DMS79 treated with DMSO at 0.1 percent for 48 hours (cell line): Measurements from ENCODE around the gene ERG28.
"Not testable (repeated sequence)": the region's sequence is repeated elsewhere in the genome, so short reads cannot be mapped to it uniquely, and the experiment has no call there.

Source experiments
- DNase-seq: peaks from one replicate; lab custom pipeline; 2025; lab: John Stamatoyannopoulos, UW

Gene ERG28

GRCh38 chr14:75625034-75625433, 35.6 kb downstream of the ERG28 start:
- DNase-seq: no peak

DNA sequence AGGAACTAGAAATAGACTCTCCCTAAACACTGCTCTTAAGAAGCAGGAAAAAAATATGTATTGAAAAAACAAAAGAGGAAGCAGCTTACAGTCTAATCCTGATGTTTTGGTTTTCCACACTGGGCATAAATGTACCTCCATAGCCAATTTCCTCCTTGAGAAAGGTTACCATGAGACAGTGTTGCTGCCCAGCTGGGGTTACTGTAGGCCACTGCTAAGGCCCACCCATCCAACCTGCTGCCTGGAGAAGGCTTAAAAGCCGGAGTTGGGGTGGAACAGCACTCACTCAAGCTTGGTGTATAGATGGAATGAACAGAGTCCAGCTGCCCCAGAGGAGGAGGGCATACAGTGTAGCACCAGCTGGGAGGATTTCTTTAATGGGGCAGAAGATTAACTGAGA, 41.1 kb downstream of the ERG28 start:
- DNase-seq: no peak

DNA sequence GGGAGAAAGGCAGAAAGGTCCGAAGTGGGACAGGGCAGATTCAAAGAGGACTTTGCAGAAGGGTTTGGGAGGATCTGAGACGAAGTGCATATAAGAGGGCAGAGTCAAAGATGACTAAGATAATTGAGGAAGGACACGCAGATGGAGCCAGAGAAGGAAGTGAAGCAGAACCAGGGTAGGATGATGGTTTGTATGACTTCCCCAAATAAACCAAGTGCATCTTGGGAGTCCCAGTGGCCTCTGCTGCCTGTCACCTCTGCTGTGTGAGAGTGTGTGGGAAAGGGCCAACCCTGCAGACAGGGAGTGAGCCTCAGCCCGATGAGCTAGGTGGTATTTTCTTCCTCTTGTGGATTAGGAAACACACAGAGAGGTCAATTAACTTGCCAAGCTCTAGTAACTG, 45.5 kb downstream of the ERG28 start:
- DNase-seq: no peak

GRCh38 chr14:75614179-75614578, 46.5 kb downstream of the ERG28 start:
- no peak for DNase-seq

DNA sequence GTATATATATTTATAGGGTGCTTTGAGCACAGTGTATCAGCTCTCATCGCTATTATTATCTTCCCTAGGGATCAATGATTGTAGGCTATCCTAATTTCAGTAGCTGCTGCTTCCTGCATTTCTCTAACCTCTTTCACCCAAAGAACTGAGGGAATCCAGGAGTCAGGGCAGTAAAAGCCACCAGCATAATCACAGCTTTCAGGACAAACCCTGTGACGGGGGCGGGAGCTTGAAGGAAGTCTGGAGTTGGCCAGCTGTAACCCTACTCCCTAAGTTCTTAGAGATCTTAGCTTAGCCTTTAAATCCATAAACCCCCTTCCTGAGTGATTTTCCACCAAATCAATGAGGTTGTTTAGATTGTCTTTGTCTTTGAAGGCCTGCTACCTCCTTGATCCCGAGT, 48.5 kb downstream of the ERG28 start:
- no peak for DNase-seq

GRCh38 chr14:75610834-75611233, 49.8 kb downstream of the ERG28 start:
- no peak for DNase-seq

- DNase-seq: no peak
Observed at GRCh38 chr14:75609606-75610475, 50.8 kb downstream of the ERG28 start.

DNA sequence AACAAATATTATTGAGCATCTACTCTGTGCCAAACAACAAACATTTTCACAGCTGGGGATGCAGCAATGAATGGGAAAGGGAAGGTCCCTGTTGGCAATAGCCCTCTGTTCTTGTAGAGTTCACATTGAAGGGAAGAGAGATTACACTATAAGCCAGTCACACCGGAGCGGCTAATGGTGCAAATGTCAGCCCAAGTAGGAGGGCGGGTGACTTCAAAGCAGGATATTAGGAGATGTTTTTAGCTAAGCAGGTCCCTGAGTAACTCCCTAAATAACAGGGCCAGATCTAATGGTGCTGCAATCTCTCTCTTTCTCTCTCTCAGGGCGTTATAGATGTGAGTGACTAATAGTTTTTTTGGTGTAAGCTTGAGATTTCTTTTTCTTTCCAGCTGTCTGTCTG, 51.6 kb downstream of the ERG28 start:
- no peak for DNase-seq

DNA sequence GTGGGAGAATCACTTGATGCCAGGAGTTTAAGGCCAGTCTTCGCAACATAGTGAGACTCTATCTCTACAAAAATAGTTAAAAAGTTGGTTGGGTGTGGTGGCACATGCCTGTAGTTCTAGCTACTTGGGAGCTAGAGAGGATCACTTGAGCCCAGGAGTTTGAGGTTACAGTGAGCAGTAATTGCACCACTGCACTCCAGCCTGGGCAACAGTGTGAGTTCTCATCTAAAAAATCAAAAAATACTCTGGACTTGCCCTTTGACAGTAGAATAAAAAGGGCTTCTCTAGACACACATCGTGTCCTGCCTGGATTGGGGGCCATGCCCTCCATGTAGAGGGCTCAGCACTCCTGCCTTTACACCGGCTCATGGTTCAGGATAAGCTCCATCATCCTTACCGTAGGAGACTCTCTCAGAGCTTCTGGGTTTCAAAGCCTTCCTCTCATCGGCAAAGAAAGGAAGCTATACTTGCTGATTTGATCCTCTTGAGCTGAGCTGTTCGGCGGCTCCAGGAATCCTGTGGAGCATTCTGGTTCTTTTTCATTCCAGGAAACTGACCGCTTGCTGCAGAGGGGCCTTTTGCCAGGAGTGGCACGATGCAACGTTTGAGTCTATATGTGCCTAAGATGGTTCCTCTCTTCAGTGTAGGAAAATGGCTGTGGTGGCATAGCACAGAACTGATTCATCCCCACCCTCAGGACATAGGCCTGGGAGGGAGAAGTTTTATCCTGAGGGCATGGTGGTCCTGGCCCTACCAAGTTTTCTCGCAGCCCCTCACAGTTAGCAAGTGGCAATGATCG, 52.6 kb downstream of the ERG28 start:
- DNase-seq: no peak

GRCh38 chr14:75607044-75607443, 53.6 kb downstream of the ERG28 start:
- DNase-seq: no peak

GRCh38 chr14:75605916-75606315, 54.8 kb downstream of the ERG28 start:
- DNase-seq: no peak

GRCh38 chr14:75604979-75605851, 55.5 kb downstream of the ERG28 start:
- DNase-seq: peak; percentile 89

DNA sequence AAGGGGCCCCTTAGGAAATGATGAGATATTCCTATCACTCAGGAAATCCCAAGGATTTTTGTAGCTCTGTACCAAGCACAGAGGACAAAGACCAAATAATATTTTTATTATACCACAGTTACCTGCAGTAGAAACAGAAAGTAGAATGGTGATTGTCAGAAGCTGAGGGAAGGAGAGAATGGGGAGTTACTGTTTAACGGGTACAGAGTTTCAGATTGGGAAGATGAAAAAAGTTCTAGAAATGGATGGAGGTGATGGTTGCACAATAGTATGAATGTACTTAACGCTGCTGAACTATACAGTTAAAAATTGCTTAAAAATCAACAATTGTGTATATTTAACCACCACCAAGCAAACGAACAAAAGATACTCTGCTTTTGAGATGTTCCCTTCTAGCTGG, 58.2 kb downstream of the ERG28 start:
- DNase-seq: no peak

DNA sequence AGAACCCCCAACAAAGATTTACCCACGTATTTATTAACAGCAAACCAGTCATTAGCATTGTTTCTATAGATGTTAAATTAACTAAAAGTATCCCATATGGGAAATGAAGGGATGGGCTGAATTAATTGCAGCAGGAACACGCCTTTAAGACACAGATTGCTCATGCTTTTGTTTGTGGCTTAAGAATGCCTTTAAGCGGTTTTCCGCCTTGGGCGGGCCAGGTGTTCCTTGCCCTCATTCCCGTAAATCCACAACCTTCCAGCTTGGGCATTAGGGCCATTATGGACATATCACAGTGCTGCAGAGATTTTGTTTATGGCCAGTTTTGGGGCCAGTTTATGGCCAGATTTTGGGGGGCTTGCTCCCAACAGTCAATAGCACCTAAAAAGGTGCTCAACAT, 59.6 kb downstream of the ERG28 start:
- not testable (repeated sequence) for DNase-seq

DNA sequence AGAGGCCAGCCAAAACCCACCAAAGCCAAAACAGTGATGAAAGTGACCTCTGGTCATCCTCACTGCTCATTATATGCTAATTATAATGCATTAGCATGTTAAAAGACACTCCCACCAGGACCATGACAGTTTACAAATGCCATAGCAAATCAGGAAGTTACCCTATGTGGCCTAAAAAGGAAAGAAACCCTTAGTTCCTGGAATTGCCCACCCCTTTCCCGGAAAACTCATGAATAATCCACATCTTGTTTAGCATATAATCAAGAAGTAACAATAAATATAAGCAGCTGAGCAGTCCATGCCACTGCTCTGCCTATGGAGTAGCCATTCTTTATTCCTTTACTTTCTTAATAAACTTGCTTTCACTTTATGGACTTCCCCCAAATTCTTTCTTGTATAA, 60.6 kb downstream of the ERG28 start:
- not testable (repeated sequence) for DNase-seq
